Stimulated activated CD4-positive, alpha-beta T cell treated with anti-CD3 and anti-CD28 coated beads, Interleukin-4, amount 100 ng/mL, for 4 hours (primary cell): ENCODE data around the gene CRYBB1.

Source experiments
- DNase-seq, 2 experiments: peaks; one replicate each; pipeline ENCODE4 v3.0.0-alpha.2; 2020

The CRYBB1 gene

GRCh38 chr22:26574001-26574723 is 43.7 kb downstream of the CRYBB1 start:
- DNase-seq, result no peak

GRCh38 chr22:26573026-26573662 is 44.7 kb downstream of the CRYBB1 start:
- no peak for DNase-seq

GRCh38 chr22:26570864-26571525 is 46.8 kb downstream of the CRYBB1 start:
- no peak for DNase-seq

- no peak for DNase-seq
These were observed 47.7 kb downstream of the CRYBB1 start for GRCh38 chr22:26570115-26570514.

- no peak for DNase-seq
These were observed 49.6 kb downstream of the CRYBB1 start for GRCh38 chr22:26568207-26568706.

GRCh38 chr22:26567610-26568009 is 50.2 kb downstream of the CRYBB1 start:
- DNase-seq, result no peak

- no peak for DNase-seq
These were observed 50.8 kb downstream of the CRYBB1 start for GRCh38 chr22:26566994-26567393.

GRCh38 chr22:26565889-26566288 is 51.9 kb downstream of the CRYBB1 start:
- no peak for DNase-seq

- DNase-seq, result no peak
These were observed 52.6 kb downstream of the CRYBB1 start for GRCh38 chr22:26565181-26565580.

- DNase-seq, result no peak
These were observed 53.2 kb downstream of the CRYBB1 start for GRCh38 chr22:26564672-26565071.

- DNase-seq, result no peak
These were observed 53.6 kb downstream of the CRYBB1 start for GRCh38 chr22:26564181-26564580.

- DNase-seq, result no peak
These were observed 54.8 kb downstream of the CRYBB1 start for GRCh38 chr22:26563022-26563421.

GRCh38 chr22:26561756-26562417 is 55.9 kb downstream of the CRYBB1 start:
- no peak for DNase-seq

- DNase-seq, result no peak
These were observed 57.8 kb downstream of the CRYBB1 start for GRCh38 chr22:26559961-26560575.

GRCh38 chr22:26558248-26558895 is 59.5 kb downstream of the CRYBB1 start:
- no peak for DNase-seq

- DNase-seq, result no peak
These were observed 60.9 kb downstream of the CRYBB1 start for GRCh38 chr22:26556904-26557303.

GRCh38 chr22:26555478-26555877 is 62.3 kb downstream of the CRYBB1 start:
- no peak for DNase-seq

- no peak for DNase-seq
These were observed 62.9 kb downstream of the CRYBB1 start for GRCh38 chr22:26554956-26555355.

- DNase-seq, result no peak
These were observed 64.6 kb downstream of the CRYBB1 start for GRCh38 chr22:26553056-26553752.

- DNase-seq, result no peak
These were observed 65.4 kb downstream of the CRYBB1 start for GRCh38 chr22:26552466-26552865.

GRCh38 chr22:26551568-26551967 is 66.3 kb downstream of the CRYBB1 start:
- no peak for DNase-seq
